GM12878 (cell line): Measurements from ENCODE around the gene RAB30. TPM values are rescaled to one million over a fixed set of nuclear protein-coding genes. Genes with fewer than 3 reads are reported as not detected.

Source experiments
- ATF7 ChIP-seq: fragments of 450-650 bp; IDR thresholded peaks from 2 replicates; pipeline ENCODE4 v1.6.1; 2016; ENCODE audit warnings: low read depth, mild to moderate bottlenecking
- BHLHE40 ChIP-seq, 2 experiments: fragments of 450-650 bp in 1 of 2; IDR thresholded peaks; 2 replicates each; pipeline ENCODE4 v1.6.1; 2011 to 2017; ENCODE audit warnings: low read depth in 2 of 2, borderline replicate concordance in 1 of 2, improper control_type of control experiment in 1 of 2, low read length in 1 of 2, mild to moderate bottlenecking in 1 of 2
- CBFB ChIP-seq: IDR thresholded peaks from 2 replicates; pipeline ENCODE4 v1.6.1; 2016; ENCODE audit warnings: antibody characterized with exemption, low read depth
- CBX5 ChIP-seq: sonication (generic); IDR thresholded peaks from 2 replicates; pipeline ENCODE4 v1.6.1; 2016; ENCODE audit warnings: low read depth, moderate library complexity, mild to moderate bottlenecking, inconsistent platforms
- EP300 ChIP-seq, 2 experiments: fragments of 150-350 bp in 1 of 2; IDR thresholded peaks; 2 replicates each; pipeline ENCODE4 v1.6.1; 2011 to 2012; ENCODE audit warnings: low read depth in 2 of 2, low read length in 2 of 2, borderline replicate concordance in 1 of 2, improper control_type of control experiment in 1 of 2, inconsistent platforms in 1 of 2; ENCODE audit not compliant: control insufficient read depth in 1 of 2
- KAT2A ChIP-seq: conservative IDR thresholded peaks from 2 replicates; pipeline ENCODE4 v1.6.1; 2011; ENCODE audit warnings: low read depth, low read length; ENCODE audit not compliant: control insufficient read depth
- MEF2B ChIP-seq: fragments of 450-650 bp; IDR thresholded peaks from 2 replicates; pipeline ENCODE4 v1.6.1; 2018; ENCODE audit warnings: mild to moderate bottlenecking, moderate library complexity; ENCODE audit not compliant: partially characterized antibody, poor library complexity, severe bottlenecking
- MYB ChIP-seq: fragments of 150-350 bp; IDR thresholded peaks from 2 replicates; pipeline ENCODE4 v1.6.1; 2014; ENCODE audit warnings: mild to moderate bottlenecking, low read depth, low read length, borderline replicate concordance
- NR2C2 ChIP-seq: IDR thresholded peaks from 2 replicates; pipeline ENCODE4 v1.6.1; 2011; ENCODE audit warnings: borderline replicate concordance, low read depth; ENCODE audit not compliant: control insufficient read depth, insufficient read length
- NR2F1 ChIP-seq: fragments of 450-650 bp; conservative IDR thresholded peaks from 2 replicates; pipeline ENCODE4 v1.6.1; 2017; ENCODE audit warnings: mild to moderate bottlenecking
- PAX5 ChIP-seq: IDR thresholded peaks from 2 replicates; pipeline ENCODE4 v1.6.1; 2011; ENCODE audit warnings: low read depth, low read length, borderline replicate concordance
- PML ChIP-seq: IDR thresholded peaks from 2 replicates; pipeline ENCODE4 v1.6.1; 2012; ENCODE audit warnings: low read length, inconsistent platforms
- POLR2AphosphoS2 ChIP-seq: IDR thresholded peaks from 2 replicates; pipeline ENCODE4 v1.6.1; 2011; ENCODE audit warnings: low read depth, mild to moderate bottlenecking, low read length, improper control_type of control experiment, moderate library complexity
- RB1 ChIP-seq: fragments of 450-650 bp; formaldehyde crosslinking; IDR thresholded peaks from 2 replicates; pipeline ENCODE4 v1.6.1; 2017; ENCODE audit warnings: mild to moderate bottlenecking, borderline replicate concordance
- RELA ChIP-seq: fragments of 450-650 bp; IDR thresholded peaks from 2 replicates; pipeline ENCODE4 v1.8.0; 2014; ENCODE audit warnings: borderline replicate concordance; ENCODE audit not compliant: partially characterized antibody
- SIN3A ChIP-seq: IDR thresholded peaks from 2 replicates; pipeline ENCODE4 v1.6.1; 2012; ENCODE audit warnings: low read depth, low read length, improper control_type of control experiment
- SIX5 ChIP-seq: IDR thresholded peaks from 2 replicates; pipeline ENCODE4 v1.6.1; 2011; ENCODE audit warnings: mild to moderate bottlenecking, low read depth, low read length, moderate library complexity; ENCODE audit not compliant: severe bottlenecking
- TCF12 ChIP-seq: IDR thresholded peaks from 2 replicates; pipeline ENCODE4 v1.6.1; 2011; ENCODE audit warnings: low read depth, mild to moderate bottlenecking, low read length
- YY1 ChIP-seq: IDR thresholded peaks from 2 replicates; pipeline ENCODE4 v1.6.1; 2011; ENCODE audit warnings: low read depth, mild to moderate bottlenecking, low read length
- ZNF24 ChIP-seq: fragments of 450-650 bp; IDR thresholded peaks from 2 replicates; pipeline ENCODE4 v1.6.1; 2017; ENCODE audit warnings: antibody characterized with exemption, mild to moderate bottlenecking
- ZNF274 ChIP-seq: IDR thresholded peaks from one replicate; pipeline ENCODE4 v1.8.0; 2011; ENCODE audit not compliant: insufficient read length, insufficient read depth
- ZNF622 ChIP-seq: fragments of 450-650 bp; IDR thresholded peaks from 2 replicates; pipeline ENCODE4 v1.6.1; 2017; ENCODE audit warnings: mild to moderate bottlenecking, inconsistent platforms
- ZSCAN29 ChIP-seq: fragments of 450-650 bp; IDR thresholded peaks from 2 replicates; pipeline ENCODE4 v1.6.1; 2017; ENCODE audit warnings: mild to moderate bottlenecking, moderate library complexity
- polyA plus RNA-seq, 11 experiments: library from polyadenylated mRNA; depleted of rRNA in 4 of 11; unstranded in 6 of 11; stranded (reverse) in 5 of 11; fragments of >200 nt; fragmentation: Nextera tagmentation in 4 of 11; fragmentation: Illumina TruSeq in 1 of 11; extraction: Ambion mirVana in 4 of 11; extraction: Trizol in 1 of 11; gene quantifications; 1 replicate in 1 of 11; 2 replicates in 10 of 11; pipeline versions ENCODE4 v1.2.1 to v1.2.3, GENCODE V29; 2011 to 2016; ENCODE audit warnings: inconsistent platforms in 2 of 11, missing spikeins in 2 of 11, low read depth in 1 of 11
- total RNA-seq, 4 experiments: library from RNA; depleted of rRNA in 3 of 4; stranded (reverse); fragments of >200 nt in 3 of 4; fragmentation: Illumina TruSeq in 1 of 4; extraction: Trizol in 1 of 4; gene quantifications; 2 replicates each; pipeline versions ENCODE4 v1.2.1 to v1.2.3, GENCODE V29; 2013 to 2021
- TF ChIP-seq, protein P1 (sequence below): fragments of 450-650 bp; IDR thresholded peaks from 2 replicates; pipeline ENCODE4 v1.6.1; 2014; ENCODE audit warnings: mild to moderate bottlenecking
- TF ChIP-seq, protein P2 (sequence below): fragments of 450-650 bp; IDR thresholded peaks from 2 replicates; pipeline ENCODE4 v1.6.1; 2018; ENCODE audit warnings: mild to moderate bottlenecking, low read depth, moderate library complexity; ENCODE audit not compliant: partially characterized antibody
- TF ChIP-seq, protein P3 (sequence below): IDR thresholded peaks from 2 replicates; pipeline ENCODE4 v1.6.1; 2011; ENCODE audit warnings: borderline replicate concordance, low read depth, mild to moderate bottlenecking, moderate library complexity, low read length; ENCODE audit not compliant: insufficient read depth, poor library complexity, severe bottlenecking
- TF ChIP-seq, protein P4 (sequence below): IDR thresholded peaks from 2 replicates; pipeline ENCODE4 v1.6.1; 2011; ENCODE audit warnings: low read depth, low read length, improper control_type of control experiment, borderline replicate concordance

RAB30 gene
- total and polyA plus RNA-seq, 10 of the 15 experiments (the other 5 are each of a cell fraction or from before 2014, with no cell fraction given), result 9.8 to 26.7 (median 19.2) TPM

DNA sequence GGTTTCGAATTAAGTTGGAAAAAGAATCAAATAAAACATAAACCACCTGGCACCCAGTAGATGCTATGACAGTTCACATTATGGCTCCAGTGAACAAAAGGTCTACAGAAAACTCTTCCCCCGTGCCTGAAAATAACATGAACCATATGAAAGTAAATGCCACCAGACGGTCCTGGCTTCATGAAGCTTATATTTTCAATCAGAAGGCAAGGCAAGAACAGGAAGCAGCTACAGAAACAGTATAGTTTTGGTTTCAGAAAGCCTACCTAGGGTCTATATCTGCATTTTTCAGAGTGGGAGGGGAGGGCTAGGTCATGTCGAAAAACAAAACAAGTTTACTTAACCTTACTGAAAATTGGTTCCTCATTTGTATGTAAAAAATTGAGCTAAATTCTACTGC is 9.8 kb downstream of the RAB30 start (continued):
- TF ChIP-seq, protein P1, sequence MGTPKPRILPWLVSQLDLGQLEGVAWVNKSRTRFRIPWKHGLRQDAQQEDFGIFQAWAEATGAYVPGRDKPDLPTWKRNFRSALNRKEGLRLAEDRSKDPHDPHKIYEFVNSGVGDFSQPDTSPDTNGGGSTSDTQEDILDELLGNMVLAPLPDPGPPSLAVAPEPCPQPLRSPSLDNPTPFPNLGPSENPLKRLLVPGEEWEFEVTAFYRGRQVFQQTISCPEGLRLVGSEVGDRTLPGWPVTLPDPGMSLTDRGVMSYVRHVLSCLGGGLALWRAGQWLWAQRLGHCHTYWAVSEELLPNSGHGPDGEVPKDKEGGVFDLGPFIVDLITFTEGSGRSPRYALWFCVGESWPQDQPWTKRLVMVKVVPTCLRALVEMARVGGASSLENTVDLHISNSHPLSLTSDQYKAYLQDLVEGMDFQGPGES, result no peak
- TF ChIP-seq ZSCAN29, result no peak
- TF ChIP-seq ZNF622, result no peak
- no peak for TF ChIP-seq ZNF274
- TF ChIP-seq BHLHE40 (IDR thresholded peaks at IDR 0.05; ENCODE audit: borderline replicate concordance in 1 of 2, low read depth in 2 of 2, low read length in 1 of 2), result peak in 1 of 2 experiments; percentile 62; a peak in 1 of 4 replicates
- TF ChIP-seq RELA, result no peak
- no peak for TF ChIP-seq NR2C2
- TF ChIP-seq, protein P2, sequence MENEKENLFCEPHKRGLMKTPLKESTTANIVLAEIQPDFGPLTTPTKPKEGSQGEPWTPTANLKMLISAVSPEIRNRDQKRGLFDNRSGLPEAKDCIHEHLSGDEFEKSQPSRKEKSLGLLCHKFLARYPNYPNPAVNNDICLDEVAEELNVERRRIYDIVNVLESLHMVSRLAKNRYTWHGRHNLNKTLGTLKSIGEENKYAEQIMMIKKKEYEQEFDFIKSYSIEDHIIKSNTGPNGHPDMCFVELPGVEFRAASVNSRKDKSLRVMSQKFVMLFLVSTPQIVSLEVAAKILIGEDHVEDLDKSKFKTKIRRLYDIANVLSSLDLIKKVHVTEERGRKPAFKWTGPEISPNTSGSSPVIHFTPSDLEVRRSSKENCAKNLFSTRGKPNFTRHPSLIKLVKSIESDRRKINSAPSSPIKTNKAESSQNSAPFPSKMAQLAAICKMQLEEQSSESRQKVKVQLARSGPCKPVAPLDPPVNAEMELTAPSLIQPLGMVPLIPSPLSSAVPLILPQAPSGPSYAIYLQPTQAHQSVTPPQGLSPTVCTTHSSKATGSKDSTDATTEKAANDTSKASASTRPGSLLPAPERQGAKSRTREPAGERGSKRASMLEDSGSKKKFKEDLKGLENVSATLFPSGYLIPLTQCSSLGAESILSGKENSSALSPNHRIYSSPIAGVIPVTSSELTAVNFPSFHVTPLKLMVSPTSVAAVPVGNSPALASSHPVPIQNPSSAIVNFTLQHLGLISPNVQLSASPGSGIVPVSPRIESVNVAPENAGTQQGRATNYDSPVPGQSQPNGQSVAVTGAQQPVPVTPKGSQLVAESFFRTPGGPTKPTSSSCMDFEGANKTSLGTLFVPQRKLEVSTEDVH, result no peak
- no peak for TF ChIP-seq YY1
- 0 out of 2 replicates have a peak, but pooled peaks have one; percentile 18 for TF ChIP-seq NR2F1
- peak; percentile 100 for TF ChIP-seq CBX5
- TF ChIP-seq MYB, result no peak
- TF ChIP-seq, protein P3, sequence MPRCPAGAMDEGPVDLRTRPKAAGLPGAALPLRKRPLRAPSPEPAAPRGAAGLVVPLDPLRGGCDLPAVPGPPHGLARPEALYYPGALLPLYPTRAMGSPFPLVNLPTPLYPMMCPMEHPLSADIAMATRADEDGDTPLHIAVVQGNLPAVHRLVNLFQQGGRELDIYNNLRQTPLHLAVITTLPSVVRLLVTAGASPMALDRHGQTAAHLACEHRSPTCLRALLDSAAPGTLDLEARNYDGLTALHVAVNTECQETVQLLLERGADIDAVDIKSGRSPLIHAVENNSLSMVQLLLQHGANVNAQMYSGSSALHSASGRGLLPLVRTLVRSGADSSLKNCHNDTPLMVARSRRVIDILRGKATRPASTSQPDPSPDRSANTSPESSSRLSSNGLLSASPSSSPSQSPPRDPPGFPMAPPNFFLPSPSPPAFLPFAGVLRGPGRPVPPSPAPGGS, result no peak
- no peak for TF ChIP-seq SIX5
- peak; percentile 36; the same call in 1 of the 2 replicates for TF ChIP-seq PAX5
- TF ChIP-seq, protein P4, sequence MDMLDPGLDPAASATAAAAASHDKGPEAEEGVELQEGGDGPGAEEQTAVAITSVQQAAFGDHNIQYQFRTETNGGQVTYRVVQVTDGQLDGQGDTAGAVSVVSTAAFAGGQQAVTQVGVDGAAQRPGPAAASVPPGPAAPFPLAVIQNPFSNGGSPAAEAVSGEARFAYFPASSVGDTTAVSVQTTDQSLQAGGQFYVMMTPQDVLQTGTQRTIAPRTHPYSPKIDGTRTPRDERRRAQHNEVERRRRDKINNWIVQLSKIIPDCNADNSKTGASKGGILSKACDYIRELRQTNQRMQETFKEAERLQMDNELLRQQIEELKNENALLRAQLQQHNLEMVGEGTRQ, result peak; percentile 70
- TF ChIP-seq POLR2AphosphoS2, result no peak
- TF ChIP-seq MEF2B, result peak; percentile 39
- no peak for TF ChIP-seq KAT2A
- no peak for TF ChIP-seq CBFB
- no peak for TF ChIP-seq SIN3A
- TF ChIP-seq ATF7, result peak; percentile 69
- no peak for TF ChIP-seq ZNF24
- no peak for TF ChIP-seq TCF12
- TF ChIP-seq EP300 (IDR thresholded peaks at IDR 0.05; ENCODE audit: borderline replicate concordance in 1 of 2, control insufficient read depth in 1 of 2, low read depth in 2 of 2, low read length in 2 of 2), result peak; percentile 68 to 73; a peak in 3 of 4 replicates
- no peak for TF ChIP-seq RB1
- peak; percentile 79 for TF ChIP-seq PML
